IMR-90 (cell line): Measurements from ENCODE around the gene C11orf21. TPM values are rescaled to one million over a fixed set of nuclear protein-coding genes. Genes with fewer than 3 reads are reported as not detected.

Experiments used
- microRNA-seq, 2 experiments: library from miRNA; stranded (forward) in 1 of 2; unstranded in 1 of 2; fragments of 10-50 nt in 1 of 2; fragments of <30 nt in 1 of 2; gene quantifications in 1 of 2; microRNA quantifications in 1 of 2; one replicate each; pipeline versions ENCODE3 to v1.1.0; 2013 to 2020; ENCODE audit not compliant: insufficient read depth in 1 of 2, insufficient read length in 1 of 2, unreplicated experiment in 1 of 2
- polyA plus RNA-seq, 3 experiments: library from polyadenylated mRNA; depleted of rRNA; stranded (reverse); fragments of >200 nt; gene quantifications; 2 replicates each; pipeline ENCODE4 v1.2.3, GENCODE V29; 2012; ENCODE audit warnings: low replicate concordance in 1 of 3
- small RNA-seq, 5 experiments: library from RNA; depleted of rRNA; stranded (forward); fragments of <200 nt; gene quantifications; one replicate each; pipeline ENCODE3, GENCODE V24; 2012
- total RNA-seq: library from RNA; depleted of rRNA; stranded (reverse); fragments of >200 nt; gene quantifications from 2 replicates; pipeline ENCODE4 v1.2.3, GENCODE V29; 2012; rRNA removed

The C11orf21 gene
- total and polyA plus RNA-seq, 2 of the 4 experiments (the other 2 are of a cell fraction) = not detected

Small RNAs within 50 kb of the gene (microRNA-seq; reads per million reads assigned to microRNA genes)
- gene RNU6-878P (ENCODE audit: insufficient read depth, insufficient read length) = not detected

Small RNAs within 50 kb of the gene (small RNA-seq; reads per million reads assigned to genes)
- gene RNU6-878P = 0 reads per million in 5 experiments

Other genes starting within 250 kb of the C11orf21 start
- gene IGF2, start 162.5 kb downstream of the C11orf21 start, total RNA-seq = 2.3 and 5.0 TPM in 2 replicates
- 17.5 and 21.8 TPM in 2 replicates for gene IGF2, start 162.5 kb downstream of the C11orf21 start, polyA plus RNA-seq (2012; rRNA removed)
- gene INS, start 140.7 kb downstream of the C11orf21 start, total RNA-seq = not detected in 2 replicates
- not detected in 2 replicates for gene INS, start 140.7 kb downstream of the C11orf21 start, polyA plus RNA-seq (2012; rRNA removed)
- gene TH, start 130.1 kb downstream of the C11orf21 start, total RNA-seq = not detected in 2 replicates
- 0.06 and 0.10 TPM in 2 replicates for gene TH, start 130.1 kb downstream of the C11orf21 start, polyA plus RNA-seq (2012; rRNA removed)
- not detected in 2 replicates for gene ASCL2, start 31.3 kb downstream of the C11orf21 start, total RNA-seq
- gene ASCL2, start 31.3 kb downstream of the C11orf21 start, polyA plus RNA-seq (2012; rRNA removed) = not detected in 2 replicates
- gene TSPAN32, start 95 bp upstream of the C11orf21 start, total RNA-seq = not detected in 2 replicates
- 0.07 TPM in 1 of 2 replicates, not detected in the other for gene TSPAN32, start 95 bp upstream of the C11orf21 start, polyA plus RNA-seq (2012; rRNA removed)
- 119 and 159 TPM in 2 replicates for gene CD81, start 75.4 kb upstream of the C11orf21 start, total RNA-seq
- gene CD81, start 75.4 kb upstream of the C11orf21 start, polyA plus RNA-seq (2012; rRNA removed) = 566 and 689 TPM in 2 replicates
- gene TSSC4, start 98.8 kb upstream of the C11orf21 start, total RNA-seq = 40.0 and 45.3 TPM in 2 replicates
- 34.9 and 43.2 TPM in 2 replicates for gene TSSC4, start 98.8 kb upstream of the C11orf21 start, polyA plus RNA-seq (2012; rRNA removed)
- gene TRPM5, start 142.6 kb upstream of the C11orf21 start, total RNA-seq = not detected in 2 replicates
- not detected in 2 replicates for gene TRPM5, start 142.6 kb upstream of the C11orf21 start, polyA plus RNA-seq (2012; rRNA removed)
- not detected in 2 replicates for gene KCNQ1, start 143.1 kb upstream of the C11orf21 start, total RNA-seq
- gene KCNQ1, start 143.1 kb upstream of the C11orf21 start, polyA plus RNA-seq (2012; rRNA removed) = 0.07 TPM in 1 of 2 replicates, not detected in the other